Endothelial cell of umbilical vein (primary cell): Measurements from ENCODE around the gene CXCR3. TPM values are rescaled to one million over a fixed set of nuclear protein-coding genes. Genes with fewer than 3 reads are reported as not detected.

ENCODE experiments used
- BruUV-seq: library from RNA; stranded (reverse); fragments of 400-500 nt; replicated peaks from 2 replicates; lab custom pipeline; 2021; lab: Mats Ljungman, UMichigan
- CTCF ChIA-PET: fragments of 300-600, 350-600 bp; sonication (Branson Sonifier 250); formaldehyde crosslinking; loops from one replicate; lab custom pipeline; 2021; ENCODE audit warnings: antibody characterized with exemption, inconsistent platforms; lab: Charles Lee
- POLR2A ChIA-PET: fragments of 300-600, 350-600 bp; sonication (Branson Sonifier 250); formaldehyde crosslinking; loops from one replicate; lab custom pipeline; 2021; ENCODE audit warnings: antibody characterized with exemption, inconsistent platforms; lab: Charles Lee
- DNase-seq: peaks from one replicate; pipeline ENCODE4 v3.0.0-alpha.2; 2011; ENCODE audit warnings: low read depth, low spot score
- FAIRE-seq: peaks from 2 replicates; lab custom pipeline; 2011; peaks lifted over from hg19 to GRCh38; lab: Jason Lieb, UNC
- H2AFZ ChIP-seq: 2 replicates; pipeline ENCODE4 v1.6.0; 2012; ENCODE audit warnings: low read depth, low read length, control low read depth, inconsistent platforms
- H3K27ac ChIP-seq: 2 replicates; pipeline ENCODE4 v1.5.1; 2011; ENCODE audit warnings: low read depth, mild to moderate bottlenecking, control low read depth, low read length, moderate library complexity; ENCODE audit not compliant: insufficient read depth
- H3K27me3 ChIP-seq, 2 experiments: 2 replicates each; pipeline versions ENCODE4 v1.6.0 to v1.6.1; 2011; ENCODE audit warnings: low read length in 2 of 2, mixed read lengths in 1 of 2; ENCODE audit not compliant: control insufficient read depth in 2 of 2, insufficient read depth in 2 of 2
- H3K36me3 ChIP-seq, 2 experiments: 2 replicates in 1 of 2; 3 replicates in 1 of 2; pipeline ENCODE4 v1.5.1; 2011; ENCODE audit warnings: low read length in 2 of 2, mild to moderate bottlenecking in 1 of 2, moderate library complexity in 1 of 2; ENCODE audit not compliant: control insufficient read depth in 2 of 2, insufficient read depth in 2 of 2; ENCODE audit errors: extremely low read depth in 1 of 2
- H3K4me1 ChIP-seq: 3 replicates; pipeline ENCODE4 v1.5.1; 2011; ENCODE audit warnings: mild to moderate bottlenecking, low read length; ENCODE audit not compliant: control insufficient read depth, insufficient read depth; ENCODE audit errors: extremely low read depth
- H3K4me2 ChIP-seq: 2 replicates; pipeline ENCODE4 v1.6.1; 2011; ENCODE audit warnings: low read length, control low read depth, mixed read lengths; ENCODE audit not compliant: insufficient read depth
- H3K4me3 ChIP-seq, 3 experiments: fragments of 200-600 bp in 1 of 3; sonication (generic), shearing (Covaris generic) in 1 of 3; replicated peaks in 1 of 3; 2 replicates each; pipeline ENCODE4 v1.5.1; 2011 to 2016; ENCODE audit warnings: control low read depth in 3 of 3, low read length in 3 of 3, mild to moderate bottlenecking in 2 of 3, inconsistent platforms in 1 of 3, low read depth in 1 of 3, moderate library complexity in 1 of 3; ENCODE audit not compliant: insufficient read depth in 1 of 3
- H3K79me2 ChIP-seq: 2 replicates; pipeline ENCODE4 v1.6.0; 2012; ENCODE audit warnings: low read length, inconsistent platforms; ENCODE audit not compliant: control insufficient read depth, insufficient read depth
- H3K9ac ChIP-seq: replicated peaks from 2 replicates; pipeline ENCODE3; 2011; ENCODE audit warnings: low read length, control low read depth; ENCODE audit not compliant: insufficient read depth; ENCODE audit errors: extremely low read depth
- H3K9me1 ChIP-seq: replicated peaks from 3 replicates; pipeline ENCODE4 v1.6.0; 2011; ENCODE audit warnings: mild to moderate bottlenecking, low read length; ENCODE audit not compliant: control insufficient read depth, insufficient read depth; ENCODE audit errors: extremely low read depth
- H3K9me3 ChIP-seq: replicated peaks from 2 replicates; pipeline ENCODE4 v1.5.1; 2012; ENCODE audit warnings: low read length, inconsistent platforms; ENCODE audit not compliant: control insufficient read depth, insufficient read depth
- H4K20me1 ChIP-seq: replicated peaks from 2 replicates; pipeline ENCODE3; 2011; ENCODE audit warnings: mild to moderate bottlenecking, low read length; ENCODE audit not compliant: control insufficient read depth, insufficient read depth; ENCODE audit errors: extremely low read depth
- EZH2 ChIP-seq: IDR thresholded peaks from 2 replicates; pipeline ENCODE4 v1.6.1; 2012; ENCODE audit warnings: borderline replicate concordance, low read depth, mild to moderate bottlenecking, moderate library complexity, low read length, inconsistent platforms; ENCODE audit not compliant: severe bottlenecking
- FOS ChIP-seq: IDR thresholded peaks from 2 replicates; pipeline ENCODE4 v1.6.1; 2011; ENCODE audit warnings: mild to moderate bottlenecking, low read length, moderate library complexity, borderline replicate concordance; ENCODE audit not compliant: insufficient read depth
- GATA2 ChIP-seq: IDR thresholded peaks from 2 replicates; pipeline ENCODE4 v1.7.0; 2011; ENCODE audit warnings: low read depth, mild to moderate bottlenecking, moderate library complexity, mixed read lengths, low read length; ENCODE audit not compliant: insufficient read length, insufficient read depth
- JUN ChIP-seq: IDR thresholded peaks from 2 replicates; pipeline ENCODE4 v1.6.1; 2011; ENCODE audit warnings: borderline replicate concordance, low read depth; ENCODE audit not compliant: insufficient read length, insufficient read depth
- MYC ChIP-seq: IDR thresholded peaks from one replicate; pipeline ENCODE4 v1.6.1; 2011; ENCODE audit warnings: mild to moderate bottlenecking, low read depth, low read length
- POLR2A ChIP-seq: IDR thresholded peaks from 2 replicates; pipeline ENCODE4 v1.6.1; 2012; ENCODE audit warnings: low read depth, mild to moderate bottlenecking, control low read depth, low read length
- POLR2AphosphoS5 ChIP-seq: IDR thresholded peaks from 2 replicates; pipeline ENCODE4 v1.6.1; 2012; ENCODE audit warnings: low read depth, mild to moderate bottlenecking, control low read depth, low read length, moderate library complexity; ENCODE audit not compliant: insufficient read depth
- dilution Hi-C: fragments of 300-500 bp; cut with MboI; formaldehyde crosslinking; loops from one replicate; pipeline ENCODE4 v1.15.0; 2019; ENCODE audit warnings: low sequenced_read_pairs; ENCODE audit not compliant: extremely low pct_ligation_motif_present
- intact Hi-C: fragments of 100-400 bp; cut with micrococcal nuclease; formaldehyde crosslinking; loops from one replicate; pipeline ENCODE4 v1.10.0; 2022
- polyA plus RNA-seq, 4 experiments: library from polyadenylated mRNA; depleted of rRNA in 3 of 4; stranded (reverse) in 3 of 4; unstranded in 1 of 4; fragments of >200 nt; gene quantifications; 2 replicates each; pipeline versions ENCODE4 v1.2.1 to v1.2.3, GENCODE V29; 2011 to 2012; ENCODE audit warnings: missing spikeins in 1 of 4
- total RNA-seq: library from RNA; stranded (reverse); gene quantifications from 2 replicates; pipeline ENCODE4 v1.2.3, GENCODE V29; 2021
- TF ChIP-seq, protein P1 (sequence below): IDR thresholded peaks from 2 replicates; pipeline ENCODE4 v1.6.1; 2011; ENCODE audit not compliant: insufficient read depth, insufficient read length
- TF ChIP-seq, protein P2 (sequence below), 2 donors: IDR thresholded peaks; 1 replicate in 1 of 2; 2 replicates in 1 of 2; pipeline ENCODE4 v1.5.1; 2011; ENCODE audit warnings: low read length in 2 of 2, mild to moderate bottlenecking in 2 of 2, moderate library complexity in 2 of 2, control low read depth in 1 of 2, inconsistent platforms in 1 of 2, low read depth in 1 of 2; ENCODE audit not compliant: insufficient read depth in 1 of 2; ENCODE audit errors: extremely low read depth in 1 of 2

The CXCR3 gene
- total and polyA plus RNA-seq, 2 donors (not counting 3 experiments of a cell fraction or from before 2014, with no cell fraction given) = not detected

GRCh38 chrX:71577682-71578081 lies 40.6 kb downstream of the CXCR3 start:
- POLR2A ChIA-PET = interaction anchor here (0.7 kb wide), 1 partner anchor 13 kb away, joined by 7 read pairs; no protein-coding TSS in a partner anchor
- H3K27me3 ChIP-seq = no peaks in the 10 kb centered on the region
- H2AFZ ChIP-seq = no peak overlapping the region
- no peaks in the 10 kb centered on the region for H4K20me1 ChIP-seq
- dilution Hi-C loops = no loop called here
- H3K4me3 ChIP-seq = no peak overlapping the region
- BruUV-seq = no TSS peak
- intact Hi-C loops = no loop called here
- CTCF ChIA-PET = no interaction called here
- no peaks in the 10 kb centered on the region for H3K9me3 ChIP-seq
- no peak overlapping the region for H3K9ac ChIP-seq
- DNase-seq = no peak
- no peaks in the 10 kb centered on the region for H3K9me1 ChIP-seq
- FAIRE-seq = no peak
- TF ChIP-seq, protein P1, sequence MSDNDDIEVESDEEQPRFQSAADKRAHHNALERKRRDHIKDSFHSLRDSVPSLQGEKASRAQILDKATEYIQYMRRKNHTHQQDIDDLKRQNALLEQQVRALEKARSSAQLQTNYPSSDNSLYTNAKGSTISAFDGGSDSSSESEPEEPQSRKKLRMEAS = no peak
- TF ChIP-seq FOS (no peak), GATA2 (no peak), JUN (no peak), POLR2A (no peak), MYC (no peak), EZH2 (no peak), POLR2AphosphoS5 (no peak)
- TF ChIP-seq, protein P2, sequence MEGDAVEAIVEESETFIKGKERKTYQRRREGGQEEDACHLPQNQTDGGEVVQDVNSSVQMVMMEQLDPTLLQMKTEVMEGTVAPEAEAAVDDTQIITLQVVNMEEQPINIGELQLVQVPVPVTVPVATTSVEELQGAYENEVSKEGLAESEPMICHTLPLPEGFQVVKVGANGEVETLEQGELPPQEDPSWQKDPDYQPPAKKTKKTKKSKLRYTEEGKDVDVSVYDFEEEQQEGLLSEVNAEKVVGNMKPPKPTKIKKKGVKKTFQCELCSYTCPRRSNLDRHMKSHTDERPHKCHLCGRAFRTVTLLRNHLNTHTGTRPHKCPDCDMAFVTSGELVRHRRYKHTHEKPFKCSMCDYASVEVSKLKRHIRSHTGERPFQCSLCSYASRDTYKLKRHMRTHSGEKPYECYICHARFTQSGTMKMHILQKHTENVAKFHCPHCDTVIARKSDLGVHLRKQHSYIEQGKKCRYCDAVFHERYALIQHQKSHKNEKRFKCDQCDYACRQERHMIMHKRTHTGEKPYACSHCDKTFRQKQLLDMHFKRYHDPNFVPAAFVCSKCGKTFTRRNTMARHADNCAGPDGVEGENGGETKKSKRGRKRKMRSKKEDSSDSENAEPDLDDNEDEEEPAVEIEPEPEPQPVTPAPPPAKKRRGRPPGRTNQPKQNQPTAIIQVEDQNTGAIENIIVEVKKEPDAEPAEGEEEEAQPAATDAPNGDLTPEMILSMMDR (IDR thresholded peaks at IDR 0.05; ENCODE audit: extremely low read depth in 1 of 2, insufficient read depth in 1 of 2, low read depth in 1 of 2, low read length in 2 of 2) = no peak
- peaks cover 2 to 11% of the 10 kb centered on the region in 2 experiments for H3K36me3 ChIP-seq
- H3K79me2 ChIP-seq = no peaks in the 10 kb centered on the region
- H3K27ac ChIP-seq = no peak overlapping the region
- peaks cover 9% of the 10 kb centered on the region for H3K4me1 ChIP-seq
- H3K4me2 ChIP-seq = no peak overlapping the region
